HL-60 (cell line): Measurements from ENCODE around the gene P3H2.

Experiments used
- DNase-seq, 2 experiments: peaks; one replicate each; pipeline ENCODE4 v3.0.0-alpha.2; 2010 to 2020; ENCODE audit warnings: low read depth in 1 of 2, low spot score in 1 of 2
- H3K27ac ChIP-seq: fragments of 250-450 bp; sonication (Bioruptor Pico); replicated peaks from 2 replicates; pipeline ENCODE4 v1.5.1; 2020; ENCODE audit warnings: mild to moderate bottlenecking, moderate library complexity
- H3K27me3 ChIP-seq: fragments of 250-450 bp; sonication (Bioruptor Pico); 2 replicates; pipeline ENCODE4 v1.5.1; 2021; ENCODE audit warnings: mild to moderate bottlenecking, moderate library complexity; ENCODE audit not compliant: insufficient read depth, poor library complexity, severe bottlenecking
- H3K4me3 ChIP-seq: replicated peaks from 2 replicates; pipeline ENCODE4 v1.5.1; 2011; ENCODE audit warnings: mild to moderate bottlenecking, control low read depth, low read length; ENCODE audit not compliant: insufficient read depth
- CTCF ChIP-seq: IDR thresholded peaks from one replicate; pipeline ENCODE4 v1.5.1; 2011; ENCODE audit warnings: low read length, control low read depth, inconsistent platforms; ENCODE audit not compliant: insufficient read depth
- GABPA ChIP-seq: IDR thresholded peaks from 2 replicates; pipeline ENCODE4 v1.6.1; 2012; ENCODE audit warnings: low read depth
- POLR2AphosphoS5 ChIP-seq: IDR thresholded peaks from 2 replicates; pipeline ENCODE4 v1.6.1; 2012; ENCODE audit warnings: low read depth
- REST ChIP-seq: IDR thresholded peaks from 2 replicates; pipeline ENCODE4 v1.6.1; 2012; ENCODE audit warnings: low read depth; ENCODE audit not compliant: insufficient replicate concordance
- SPI1 ChIP-seq: IDR thresholded peaks from 2 replicates; pipeline ENCODE4 v1.6.1; 2012; ENCODE audit warnings: low read depth, mild to moderate bottlenecking, borderline replicate concordance

The P3H2 gene

GRCh38 chr3:189978753-189979152 lies 141.9 kb downstream of the P3H2 start:
- H3K27me3 ChIP-seq: no peaks in the 10 kb centered on the region
- no peak overlapping the region for H3K27ac ChIP-seq
- TF ChIP-seq CTCF: no peak
- no peak for TF ChIP-seq SPI1
- TF ChIP-seq GABPA: no peak
- TF ChIP-seq REST: no peak
- no peak for TF ChIP-seq POLR2AphosphoS5
- H3K4me3 ChIP-seq: no peak overlapping the region
- no peak for DNase-seq

GRCh38 chr3:189977174-189977573 lies 143.5 kb downstream of the P3H2 start:
- no peak for TF ChIP-seq REST
- TF ChIP-seq CTCF: no peak
- no peak for TF ChIP-seq POLR2AphosphoS5
- TF ChIP-seq GABPA: no peak
- no peak for TF ChIP-seq SPI1
- DNase-seq: no peak
- Histone ChIP-seq H3K4me3 (no peak overlapping the region), H3K27me3 (no peaks in the 10 kb centered on the region), H3K27ac (no peak overlapping the region)

GRCh38 chr3:189975391-189975990 lies 145.2 kb downstream of the P3H2 start:
- DNase-seq: no peak
- Histone ChIP-seq H3K27me3 (no peaks in the 10 kb centered on the region), H3K4me3 (no peak overlapping the region), H3K27ac (no peak overlapping the region)
- TF ChIP-seq REST (no peak), SPI1 (no peak), POLR2AphosphoS5 (no peak), GABPA (no peak), CTCF (no peak)
